Transverse colon (tissue), 4 donors: ENCODE measurements around the gene GMEB2. TPM values are rescaled to one million over a fixed set of nuclear protein-coding genes. Genes with fewer than 3 reads are reported as not detected.

Experiments used
- DNase-seq: peaks from one replicate; pipeline ENCODE4 v3.0.0-alpha.2; 2019
- H3K27ac ChIP-seq, 4 donors: fragments of 200-600 bp; sonication (generic); 2 replicates each; pipeline ENCODE4 v1.5.1; 2016 to 2018; ENCODE audit warnings: inconsistent platforms in 4 of 4
- H3K27me3 ChIP-seq: fragments of 200-600 bp; sonication (generic); 2 replicates; pipeline ENCODE4 v1.5.1; 2017; ENCODE audit warnings: inconsistent platforms
- H3K36me3 ChIP-seq, 4 donors: fragments of 200-600 bp; sonication (generic); 2 replicates each; pipeline ENCODE4 v1.5.1; 2017 to 2019; ENCODE audit warnings: inconsistent platforms in 4 of 4
- H3K4me1 ChIP-seq, 4 donors: fragments of 200-600 bp; sonication (generic); 2 replicates each; pipeline ENCODE4 v1.5.1; 2017 to 2020; ENCODE audit warnings: inconsistent platforms in 4 of 4
- H3K4me3 ChIP-seq, 4 donors: fragments of 200-600 bp; sonication (generic); 1 replicate in 1 of 4; 2 replicates in 3 of 4; pipeline versions ENCODE4 v1.5.1 to v1.6.1; 2017 to 2019; ENCODE audit warnings: inconsistent platforms in 4 of 4
- H3K9me3 ChIP-seq, 2 donors: fragments of 200-600 bp; sonication (generic); 2 replicates each; pipeline ENCODE4 v1.5.1; 2017 to 2019; ENCODE audit warnings: inconsistent platforms in 2 of 2
- CTCF ChIP-seq, 5 experiments: fragments of 200-600 bp in 3 of 5; fragments of 450-650 bp in 2 of 5; sonication (generic) in 3 of 5; IDR thresholded peaks; 1 replicate in 2 of 5; 2 replicates in 3 of 5; pipeline ENCODE4 v1.5.1; 2016 to 2017; ENCODE audit warnings: antibody characterized with exemption in 5 of 5, inconsistent platforms in 3 of 5, mild to moderate bottlenecking in 2 of 5, moderate library complexity in 1 of 5
- EP300 ChIP-seq: sonication (generic); formaldehyde crosslinking; IDR thresholded peaks from one replicate; pipeline ENCODE4 v1.6.1; 2017; ENCODE audit warnings: antibody characterized with exemption, low read depth
- POLR2A ChIP-seq: fragments of 450-650 bp; IDR thresholded peaks from one replicate; pipeline ENCODE4 v1.6.1; 2016; ENCODE audit warnings: antibody characterized with exemption, mild to moderate bottlenecking, moderate library complexity
- POLR2AphosphoS5 ChIP-seq, 3 donors: sonication (generic); formaldehyde crosslinking; IDR thresholded peaks; one replicate each; pipeline ENCODE4 v1.6.1; 2016; ENCODE audit warnings: antibody characterized with exemption in 3 of 3
- WGBS, 2 donors: methylation state at CpG; one replicate each; pipeline ENCODE4 v1.1.5; 2018; ENCODE audit warnings: low coverage in 1 of 2; 5-methylcytosine and 5-hydroxymethylcytosine counted together
- in situ Hi-C, 4 donors: fragments of 200-750 bp; cut with MboI; loops; one replicate each; pipeline versions ENCODE4 v1.15.0 to v1.15.1; 2017; ENCODE audit warnings: low sequenced_read_pairs in 3 of 4, low pct_ligation_motif_present in 1 of 4, low pct_unique_long_range_greater_than_20kb in 1 of 4
- intact Hi-C: fragments of 100-400 bp; cut with DNase I; formaldehyde crosslinking; loops from one replicate; pipeline ENCODE4 v1.15.1; 2023; ENCODE audit warnings: low total_unique reads
- total RNA-seq, 4 donors: library from RNA; depleted of rRNA; stranded (reverse); fragments of >200 nt; gene quantifications; one replicate each; pipeline ENCODE4 v1.1.0, GENCODE V29; 2016

GMEB2 gene
- total RNA-seq, 4 donors from 2014 or later, result 9.0 to 20.3 (median 13.5) TPM

- Histone ChIP-seq H3K4me3 (peak within 1 kb of the TSS; percentile 58 to 88 (median 59)), H3K27ac (peak within 1 kb of the TSS; percentile 82 to 91 (median 88)), H3K9me3 (no peaks in the 10 kb centered on the region), H3K36me3 (no peaks in the 10 kb centered on the region), H3K27me3 (peaks cover 13% of the 10 kb centered on the region), H3K4me1 (peaks cover 11 to 31% (median 20%) of the 10 kb centered on the region in 4 donors)
- in situ Hi-C loops, result no loop called here
- peak; percentile 93 for DNase-seq
- intact Hi-C loops, result no loop called here
- TF ChIP-seq POLR2A (peak; percentile 42), POLR2AphosphoS5 (IDR thresholded peaks at IDR 0.05) (peak; percentile 11 to 71 (median 55)), EP300 (no peak), CTCF (IDR thresholded peaks at IDR 0.05) (peak in 2 of 5 experiments; percentile 42 to 49)
- WGBS, 2 donors, result 7% methylated on average over 55 of the region's 73 CpGs; no CpG with 5 or more reads in 1 of the 2 donors
These were observed 31.2 kb upstream of the GMEB2 start, which contains the start of gene RTEL1 for GRCh38 chr20:63657937-63658748. TSS of gene RTEL1 (plus strand) at chr20:63658312. CDS start at chr20:63659403, 1,091 bp downstream.

DNA sequence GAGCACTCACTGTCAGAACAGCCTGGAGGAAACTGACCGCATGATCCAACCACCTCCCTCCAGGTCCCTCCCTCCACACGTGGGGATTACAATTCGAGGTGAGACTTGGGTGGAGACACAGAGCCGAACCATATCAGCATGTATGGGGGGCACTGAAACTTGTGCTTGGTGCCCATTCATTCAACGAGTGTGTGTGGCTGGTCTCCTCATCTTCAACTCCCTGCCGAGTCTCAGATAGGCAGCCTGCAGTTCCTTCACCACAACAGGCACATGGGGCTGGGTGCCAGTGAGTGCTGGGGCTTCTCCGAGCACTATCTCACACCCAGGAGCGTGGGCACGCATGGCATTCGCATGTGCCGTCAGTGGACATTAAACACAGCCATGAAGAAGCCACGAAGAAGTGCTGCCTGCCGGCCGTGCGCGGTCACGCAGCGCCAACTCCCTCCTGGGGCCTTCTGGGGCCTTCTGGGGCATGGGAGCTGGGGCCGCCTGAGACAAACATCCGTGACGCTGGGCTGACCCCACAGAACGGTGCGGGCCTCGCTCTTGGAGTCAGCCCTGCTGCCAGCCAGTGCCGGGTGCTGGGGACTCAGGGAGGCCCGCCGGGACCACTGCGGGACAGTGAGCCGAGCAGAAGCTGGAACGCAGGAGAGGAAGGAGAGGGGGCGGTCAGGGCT lies 30.5 kb upstream of the GMEB2 start:
- Histone ChIP-seq H3K27ac (peak overlapping the region; percentile 82 to 91 (median 88)), H3K4me3 (peak overlapping the region in 3 of 4 donors; percentile 58 to 88 (median 59)), H3K27me3 (peaks cover 20% of the 10 kb centered on the region), H3K9me3 (no peaks in the 10 kb centered on the region), H3K4me1 (peaks cover 14 to 38% (median 26%) of the 10 kb centered on the region in 4 donors), H3K36me3 (no peaks in the 10 kb centered on the region)
- in situ Hi-C loops (no loop called here), intact Hi-C loops (no loop called here)
- 70% methylated on average over 24 of the region's 31 CpGs; no CpG with 5 or more reads in 1 of the 2 donors for WGBS, 2 donors
- no peak for DNase-seq
- TF ChIP-seq CTCF (IDR thresholded peaks at IDR 0.05) (no peak), POLR2A (no peak), POLR2AphosphoS5 (IDR thresholded peaks at IDR 0.05) (no peak), EP300 (no peak)

GRCh38 chr20:63656451-63656850 lies 29.6 kb upstream of the GMEB2 start:
- Histone ChIP-seq H3K4me1 (peaks cover 14 to 46% (median 34%) of the 10 kb centered on the region in 4 donors), H3K9me3 (no peaks in the 10 kb centered on the region), H3K4me3 (no peak overlapping the region), H3K27me3 (peaks cover 29% of the 10 kb centered on the region), H3K36me3 (no peaks in the 10 kb centered on the region), H3K27ac (no peak overlapping the region)
- in situ Hi-C loops (no loop called here), intact Hi-C loops (no loop called here)
- no peak for TF ChIP-seq EP300
- no peak for TF ChIP-seq CTCF (IDR thresholded peaks at IDR 0.05)
- TF ChIP-seq POLR2AphosphoS5 (IDR thresholded peaks at IDR 0.05), result no peak
- TF ChIP-seq POLR2A, result no peak
- 92 to 100% methylated on average over 1 to 3 of the region's 3 CpGs for WGBS, 2 donors
- no peak for DNase-seq

DNA sequence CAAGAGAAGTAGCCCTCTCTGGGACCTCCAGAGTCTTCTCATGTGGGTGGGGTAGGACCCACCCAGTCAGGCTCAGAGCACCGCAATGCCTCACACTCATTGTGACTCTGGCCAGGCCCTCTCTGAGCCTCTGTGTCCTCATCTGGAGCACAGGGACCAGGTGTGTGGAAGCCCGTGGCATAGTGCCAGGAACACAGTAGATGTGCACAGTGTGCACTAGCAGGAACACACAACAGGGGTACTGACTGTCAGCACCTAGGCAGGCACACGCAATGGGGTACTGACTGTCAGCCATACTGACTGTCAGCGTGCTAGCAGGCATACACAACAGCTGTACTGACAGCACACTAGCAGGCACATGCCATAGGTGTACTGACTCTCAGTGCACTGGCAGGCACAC lies 28.3 kb upstream of the GMEB2 start:
- WGBS, 2 donors, result 40 to 57% methylated on average over 1 to 3 of the region's 4 CpGs
- peaks cover 14 to 46% (median 34%) of the 10 kb centered on the region in 4 donors for H3K4me1 ChIP-seq
- in situ Hi-C loops, result no loop called here

More for the DNA sequence above, 28.3 kb upstream of the GMEB2 start:
- Histone ChIP-seq H3K27ac (no peak overlapping the region), H3K9me3 (no peaks in the 10 kb centered on the region), H3K36me3 (no peaks in the 10 kb centered on the region), H3K4me3 (no peak overlapping the region), H3K27me3 (peaks cover 36% of the 10 kb centered on the region)
- no peak for TF ChIP-seq POLR2A
- TF ChIP-seq EP300, result no peak
- no peak for TF ChIP-seq CTCF (IDR thresholded peaks at IDR 0.05)
- TF ChIP-seq POLR2AphosphoS5 (IDR thresholded peaks at IDR 0.05), result no peak
- intact Hi-C loops, result no loop called here
- DNase-seq, result no peak
